Measurements from ENCODE around the gene TES.

GRCh38 chr7:116273283-116273917 is 63.1 kb downstream of the TES start:
- TF ChIP-seq CTCF (IDR thresholded peaks at IDR 0.05) (no peak), POLR2A (IDR thresholded peaks at IDR 0.05) (no peak)

Data from body of pancreas (tissue), 4 donors.